ENCODE measurements around the gene FRY.

The FRY gene

DNA sequence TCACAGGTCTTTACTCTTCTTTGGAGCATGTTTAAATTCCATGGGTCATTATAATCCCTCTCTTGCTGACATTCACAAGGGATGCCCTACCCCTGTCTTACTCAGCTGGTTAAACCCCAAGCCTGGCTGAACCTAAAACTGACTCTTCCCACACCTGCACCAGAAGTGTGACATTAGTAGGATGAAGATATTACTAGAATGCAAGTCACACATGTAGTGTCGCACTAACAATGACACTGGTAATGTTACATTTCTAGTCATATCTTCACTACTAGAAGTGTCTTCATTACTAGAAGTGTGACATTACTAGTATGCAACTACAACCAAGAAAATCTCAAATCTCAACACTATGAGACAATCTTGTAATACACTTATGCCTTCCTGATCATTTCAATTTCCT, 269.3 kb downstream of the FRY start:
- no peak for TF ChIP-seq POLR2A (IDR thresholded peaks at IDR 0.05; ENCODE audit: low read depth, low read length)
- FAIRE-seq (no peak), DNase-seq (ENCODE audit: insufficient read length, low spot score) (no peak)

DNA sequence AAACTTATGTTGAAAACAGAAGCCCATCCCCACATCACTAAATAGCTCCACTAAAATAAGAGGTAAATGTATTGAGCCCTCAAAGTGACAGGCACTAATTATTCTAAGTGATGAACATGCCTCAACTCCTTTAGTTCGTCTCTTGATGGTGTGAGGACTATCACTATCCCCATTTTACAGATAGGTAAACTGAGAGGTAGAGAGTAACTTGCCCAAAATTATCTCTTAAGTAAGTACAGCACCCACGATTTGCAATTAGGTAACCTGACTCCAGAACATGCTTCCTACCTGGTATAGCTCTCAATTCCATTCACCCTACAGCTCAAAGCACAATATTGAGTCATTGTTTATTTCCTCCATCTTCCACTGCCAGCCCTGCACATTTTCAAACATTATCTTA, 270.9 kb downstream of the FRY start:
- DNase-seq (ENCODE audit: insufficient read length, low spot score) (no peak), FAIRE-seq (no peak)
- TF ChIP-seq POLR2A (IDR thresholded peaks at IDR 0.05; ENCODE audit: low read depth, low read length): no peak

GRCh38 chr13:32305646-32306045, 274.1 kb downstream of the FRY start:
- FAIRE-seq: no peak
- no peak for TF ChIP-seq POLR2A (IDR thresholded peaks at IDR 0.05; ENCODE audit: low read depth, low read length)

DNA sequence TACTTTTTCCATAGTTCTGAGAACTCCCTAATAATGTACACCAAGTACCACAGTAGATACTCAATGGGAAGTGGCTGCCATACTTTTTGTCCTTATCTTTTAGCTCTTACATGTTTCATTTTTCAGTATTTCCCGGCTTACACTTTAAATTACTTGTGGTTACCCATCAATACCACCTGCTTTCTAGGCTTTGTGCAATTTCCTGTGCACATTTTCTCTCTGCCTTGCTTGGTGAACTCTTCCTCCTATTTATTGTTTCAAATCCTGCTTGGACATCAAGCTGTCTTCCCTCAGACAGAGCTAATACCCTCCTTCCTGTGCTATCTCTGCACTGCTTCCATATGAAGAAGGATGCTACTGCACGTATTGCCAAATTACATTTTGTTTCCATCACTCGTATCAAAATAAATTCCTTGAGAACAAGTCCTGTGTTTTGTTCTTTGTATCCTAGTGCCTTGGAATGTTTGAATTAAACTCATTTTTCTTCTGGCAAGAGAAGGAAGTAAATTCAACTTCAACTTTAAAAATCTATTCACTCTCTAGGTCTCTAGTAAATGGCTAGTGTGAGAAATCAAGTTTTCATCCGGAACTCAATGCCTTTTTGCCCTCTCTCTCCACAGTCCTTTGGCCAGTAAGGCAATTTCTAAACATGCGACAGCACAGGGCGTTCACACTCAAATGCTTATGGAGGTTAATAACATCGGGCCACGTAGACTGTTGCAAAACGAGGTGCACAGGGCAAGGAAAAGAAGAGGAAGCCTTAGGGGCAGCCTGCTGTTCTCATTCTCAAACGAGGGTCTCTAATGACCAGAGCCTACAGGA, 277.9 kb downstream of the FRY start:
- no peak for TF ChIP-seq POLR2A (IDR thresholded peaks at IDR 0.05; ENCODE audit: low read depth, low read length)
- DNase-seq (ENCODE audit: insufficient read length, low spot score) (no peak), FAIRE-seq (no peak)

More at GRCh38 chr13:32305646-32306045, 274.1 kb downstream of the FRY start:
- no peak for DNase-seq (ENCODE audit: insufficient read length, low spot score)

DNA sequence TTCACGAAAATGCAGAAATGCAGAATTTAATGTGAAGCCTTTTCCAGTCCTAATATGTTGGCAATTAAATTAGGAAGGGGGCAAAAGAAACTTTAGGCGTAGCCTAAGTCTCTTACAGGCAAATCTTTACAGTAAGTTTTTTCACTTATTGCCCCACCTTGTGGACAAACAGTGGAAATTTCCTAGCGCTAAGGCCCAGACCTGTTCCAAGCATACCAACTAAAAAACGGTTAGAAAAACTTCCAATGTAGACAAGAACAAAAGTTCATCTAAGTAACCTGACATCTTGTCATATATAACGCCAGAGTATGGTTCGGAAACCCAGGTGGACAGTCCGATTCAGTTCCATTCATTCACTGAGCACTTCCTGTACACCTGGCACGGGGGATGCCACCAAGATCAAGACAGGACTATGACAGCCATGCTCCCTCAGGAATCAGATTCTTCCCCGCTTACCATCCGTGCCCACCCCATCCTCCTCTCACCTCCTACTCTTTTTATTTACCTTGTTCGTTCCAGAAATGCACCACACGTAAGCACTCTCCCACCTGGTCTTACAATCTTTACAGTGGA, 278.6 kb downstream of the FRY start:
- no peak for FAIRE-seq
- TF ChIP-seq POLR2A (IDR thresholded peaks at IDR 0.05; ENCODE audit: low read depth, low read length): no peak
- no peak for DNase-seq (ENCODE audit: insufficient read length, low spot score)

DNA sequence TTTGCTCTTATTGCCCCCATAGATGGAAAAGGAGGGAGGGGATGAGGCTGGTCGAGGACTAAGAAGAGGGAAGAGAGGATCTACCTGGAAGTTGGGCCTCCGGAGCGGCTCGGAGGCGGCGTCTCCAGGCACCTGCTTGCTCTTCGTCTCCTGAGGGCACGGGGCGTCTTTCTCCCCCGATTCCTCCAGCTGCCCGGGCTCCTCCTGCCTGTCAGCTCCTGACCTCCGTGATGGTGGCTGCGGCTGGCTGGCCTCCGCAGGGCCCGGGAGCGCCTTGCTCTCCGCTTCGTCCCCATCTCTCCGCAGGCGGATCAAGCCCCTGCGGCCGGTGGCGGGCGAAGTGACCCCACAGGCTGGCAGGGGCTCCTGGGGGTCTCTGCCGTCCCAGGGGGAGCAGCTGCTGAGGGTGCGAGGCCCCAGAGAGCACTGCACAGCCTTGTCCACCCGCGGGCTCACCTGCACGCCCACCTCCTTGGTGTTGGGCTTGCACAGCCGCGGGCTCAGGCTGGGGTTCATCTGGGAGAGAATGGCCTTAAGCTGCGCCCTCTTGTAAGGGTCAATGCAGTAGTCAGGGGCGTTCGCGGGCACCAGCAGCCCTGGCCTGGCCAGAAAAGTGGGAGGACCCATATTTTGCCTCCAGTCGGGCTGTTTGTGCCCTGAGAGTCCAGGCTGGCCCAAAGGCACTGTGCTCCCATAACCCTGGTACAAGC, 279.8 kb downstream of the FRY start:
- FAIRE-seq (no peak), DNase-seq (ENCODE audit: insufficient read length, low spot score) (no peak)

GRCh38 chr13:32314271-32315237, 283.0 kb downstream of the FRY start:
- FAIRE-seq (no peak), DNase-seq (ENCODE audit: insufficient read length, low spot score) (no peak)
- TF ChIP-seq POLR2A (IDR thresholded peaks at IDR 0.05; ENCODE audit: low read depth, low read length): no peak

More for the DNA sequence above, 279.8 kb downstream of the FRY start:
- TF ChIP-seq POLR2A (IDR thresholded peaks at IDR 0.05; ENCODE audit: low read depth, low read length): no peak

GRCh38 chr13:32315238-32316027, 283.9 kb downstream of the FRY start, which contains the start of the genes BRCA2 and ZAR1L:
BRCA2 (plus strand) TSS chr13:32315508; CDS start chr13:32316461, 953 bp downstream.
ZAR1L (minus strand) TSS chr13:32315363; CDS start chr13:32311925, 3,438 bp downstream.
- TF ChIP-seq POLR2A (IDR thresholded peaks at IDR 0.05; ENCODE audit: low read depth, low read length): peak; percentile 84
- FAIRE-seq (peak; percentile 27), DNase-seq (ENCODE audit: insufficient read length, low spot score) (peak; percentile 68)

DNA sequence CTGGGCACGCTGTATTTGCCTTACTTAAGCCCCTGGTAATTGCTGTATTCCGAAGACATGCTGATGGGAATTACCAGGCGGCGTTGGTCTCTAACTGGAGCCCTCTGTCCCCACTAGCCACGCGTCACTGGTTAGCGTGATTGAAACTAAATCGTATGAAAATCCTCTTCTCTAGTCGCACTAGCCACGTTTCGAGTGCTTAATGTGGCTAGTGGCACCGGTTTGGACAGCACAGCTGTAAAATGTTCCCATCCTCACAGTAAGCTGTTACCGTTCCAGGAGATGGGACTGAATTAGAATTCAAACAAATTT, 284.4 kb downstream of the FRY start:
- TF ChIP-seq POLR2A (IDR thresholded peaks at IDR 0.05; ENCODE audit: low read depth, low read length): no peak
- DNase-seq (ENCODE audit: insufficient read length, low spot score): no peak
- peak; percentile 20 for FAIRE-seq

DNA sequence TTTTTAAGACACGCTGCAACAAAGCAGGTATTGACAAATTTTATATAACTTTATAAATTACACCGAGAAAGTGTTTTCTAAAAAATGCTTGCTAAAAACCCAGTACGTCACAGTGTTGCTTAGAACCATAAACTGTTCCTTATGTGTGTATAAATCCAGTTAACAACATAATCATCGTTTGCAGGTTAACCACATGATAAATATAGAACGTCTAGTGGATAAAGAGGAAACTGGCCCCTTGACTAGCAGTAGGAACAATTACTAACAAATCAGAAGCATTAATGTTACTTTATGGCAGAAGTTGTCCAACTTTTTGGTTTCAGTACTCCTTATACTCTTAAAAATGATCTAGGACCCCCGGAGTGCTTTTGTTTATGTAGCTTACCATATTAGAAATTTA, 284.9 kb downstream of the FRY start:
- DNase-seq (ENCODE audit: insufficient read length, low spot score) (no peak), FAIRE-seq (no peak)
- no peak for TF ChIP-seq POLR2A (IDR thresholded peaks at IDR 0.05; ENCODE audit: low read depth, low read length)

DNA sequence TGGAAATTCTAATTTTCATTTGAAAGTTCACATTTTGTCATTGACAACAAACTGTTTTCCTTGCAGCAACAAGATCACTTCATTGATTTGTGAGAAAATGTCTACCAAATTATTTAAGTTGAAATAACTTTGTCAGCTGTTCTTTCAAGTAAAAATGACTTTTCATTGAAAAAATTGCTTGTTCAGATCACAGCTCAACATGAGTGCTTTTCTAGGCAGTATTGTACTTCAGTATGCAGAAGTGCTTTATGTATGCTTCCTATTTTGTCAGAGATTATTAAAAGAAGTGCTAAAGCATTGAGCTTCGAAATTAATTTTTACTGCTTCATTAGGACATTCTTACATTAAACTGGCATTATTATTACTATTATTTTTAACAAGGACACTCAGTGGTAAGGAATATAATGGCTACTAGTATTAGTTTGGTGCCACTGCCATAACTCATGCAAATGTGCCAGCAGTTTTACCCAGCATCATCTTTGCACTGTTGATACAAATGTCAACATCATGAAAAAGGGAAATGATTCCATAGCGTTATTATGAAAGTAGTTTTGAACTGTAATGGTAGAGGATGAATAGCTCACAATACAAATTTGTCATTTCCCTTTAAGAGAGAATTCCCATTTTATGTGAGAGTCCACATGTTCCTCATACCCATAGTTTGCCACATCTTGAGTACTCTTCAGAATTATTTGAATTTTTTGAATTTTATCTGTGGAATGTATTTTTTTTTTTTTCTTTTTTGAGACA, 286.3 kb downstream of the FRY start:
- no peak for TF ChIP-seq POLR2A (IDR thresholded peaks at IDR 0.05; ENCODE audit: low read depth, low read length)
- no peak for DNase-seq (ENCODE audit: insufficient read length, low spot score)
- no peak for FAIRE-seq

DNA sequence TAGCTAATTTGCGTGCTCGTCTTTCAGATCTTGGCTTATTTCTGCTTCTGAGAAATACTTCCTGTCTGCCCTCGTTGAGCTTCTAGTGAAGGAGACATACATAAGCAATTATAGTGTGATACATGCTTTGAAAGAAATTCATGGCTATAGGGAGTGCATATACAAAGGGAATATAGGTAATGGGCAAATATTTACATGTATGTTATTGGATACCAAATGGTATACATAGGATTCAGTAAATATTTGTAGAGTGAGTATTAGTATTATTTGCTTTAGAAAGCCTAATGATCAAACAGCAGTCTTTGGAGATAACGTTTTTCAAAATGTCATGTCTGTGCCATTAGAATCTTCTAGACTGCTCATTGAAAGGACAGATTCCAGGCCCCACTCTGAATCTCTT, 289.0 kb downstream of the FRY start:
- TF ChIP-seq POLR2A (IDR thresholded peaks at IDR 0.05; ENCODE audit: low read depth, low read length): no peak

More for the DNA sequence above, 289.0 kb downstream of the FRY start:
- FAIRE-seq: no peak
- DNase-seq (ENCODE audit: insufficient read length, low spot score): no peak

Data from H54 (cell line).